Nephron (organoid): ENCODE results near the gene GALNT8.
"Not testable (repeated sequence)": the region's sequence is repeated elsewhere in the genome, so short reads cannot be mapped to it uniquely, and the experiment has no call there.

Experiments used
- H3K27ac Mint-ChIP-seq, 3 experiments: 2 replicates each; pipeline ENCODE4 v1.8.0; 2020; ENCODE audit warnings: mixed read lengths in 3 of 3, mild to moderate bottlenecking in 2 of 3, moderate library complexity in 1 of 3
- H3K27me3 Mint-ChIP-seq: 2 replicates; pipeline ENCODE4 v1.8.0; 2021; ENCODE audit warnings: low read depth, mild to moderate bottlenecking, moderate library complexity, mixed read lengths
- H3K36me3 Mint-ChIP-seq: 2 replicates; pipeline ENCODE4 v1.8.0; 2020; ENCODE audit warnings: low read depth, mixed read lengths
- H3K4me1 Mint-ChIP-seq: 2 replicates; pipeline ENCODE4 v1.8.0; 2020; ENCODE audit warnings: mixed read lengths
- H3K4me3 Mint-ChIP-seq, 3 experiments: 2 replicates each; pipeline ENCODE4 v1.8.0; 2020; ENCODE audit warnings: mild to moderate bottlenecking in 3 of 3, mixed read lengths in 3 of 3, moderate library complexity in 2 of 3
- H3K9me3 Mint-ChIP-seq: 2 replicates; pipeline ENCODE4 v1.8.0; 2020; ENCODE audit warnings: mixed read lengths
- CTCF ChIP-seq, 3 experiments: fragments of 200-600 bp; sonication (generic); IDR thresholded peaks; one replicate each; pipeline ENCODE4 v1.5.0; 2021; ENCODE audit warnings: antibody characterized with exemption in 3 of 3; ENCODE audit not compliant: unreplicated experiment in 3 of 3

Gene GALNT8

GRCh38 chr12:4717806-4718205 is 2.4 kb upstream of the GALNT8 start:
- Mint-ChIP-seq H3K27ac (no peak overlapping the region), H3K4me1 (no peaks in the 10 kb centered on the region), H3K4me3 (no peak overlapping the region), H3K36me3 (no peaks in the 10 kb centered on the region), H3K9me3 (no peaks in the 10 kb centered on the region), H3K27me3 (peaks cover 22% of the 10 kb centered on the region)
- TF ChIP-seq CTCF (IDR thresholded peaks at IDR 0.05; ENCODE audit: unreplicated experiment in 3 of 3), result no peak

GRCh38 chr12:4720637-4720995 is 416 bp downstream of the GALNT8 start:
- Mint-ChIP-seq H3K36me3 (peaks cover 5% of the 10 kb centered on the region), H3K4me3 (no peak overlapping the region), H3K27ac (no peak overlapping the region), H3K27me3 (peaks cover 22% of the 10 kb centered on the region), H3K9me3 (no peaks in the 10 kb centered on the region), H3K4me1 (no peaks in the 10 kb centered on the region)
- TF ChIP-seq CTCF (IDR thresholded peaks at IDR 0.05; ENCODE audit: unreplicated experiment in 3 of 3), result no peak

GRCh38 chr12:4721587-4721986 is 1.4 kb downstream of the GALNT8 start:
- Mint-ChIP-seq H3K27me3 (peaks cover 22% of the 10 kb centered on the region), H3K36me3 (peaks cover 12% of the 10 kb centered on the region)
- H3K9me3 Mint-ChIP-seq, H3K4me3 Mint-ChIP-seq, H3K4me1 Mint-ChIP-seq, H3K27ac Mint-ChIP-seq: not testable (repeated sequence)

- TF ChIP-seq CTCF (IDR thresholded peaks at IDR 0.05; ENCODE audit: unreplicated experiment in 3 of 3), result no peak
- Mint-ChIP-seq H3K4me1 (no peaks in the 10 kb centered on the region), H3K9me3 (no peaks in the 10 kb centered on the region), H3K4me3 (no peak overlapping the region), H3K36me3 (peaks cover 22% of the 10 kb centered on the region), H3K27me3 (peaks cover 22% of the 10 kb centered on the region), H3K27ac (no peak overlapping the region)
These were observed 3.0 kb downstream of the GALNT8 start for GRCh38 chr12:4723226-4723625.

- no peak overlapping the region for H3K4me3 Mint-ChIP-seq
- H3K27ac Mint-ChIP-seq, result no peak overlapping the region
- H3K9me3 Mint-ChIP-seq, result no peaks in the 10 kb centered on the region
- no peak for TF ChIP-seq CTCF (IDR thresholded peaks at IDR 0.05; ENCODE audit: unreplicated experiment in 3 of 3)
- no peaks in the 10 kb centered on the region for H3K4me1 Mint-ChIP-seq
- H3K27me3 Mint-ChIP-seq, result peaks cover 18% of the 10 kb centered on the region
- H3K36me3 Mint-ChIP-seq, result peaks cover 22% of the 10 kb centered on the region
These were observed 4.9 kb downstream of the GALNT8 start for GRCh38 chr12:4725057-4725456.

GRCh38 chr12:4734625-4735340 is 14.6 kb downstream of the GALNT8 start:
- Mint-ChIP-seq H3K27ac (no peak overlapping the region), H3K9me3 (no peaks in the 10 kb centered on the region), H3K36me3 (peaks cover 4% of the 10 kb centered on the region), H3K4me3 (no peak overlapping the region), H3K4me1 (no peaks in the 10 kb centered on the region), H3K27me3 (no peaks in the 10 kb centered on the region)
- TF ChIP-seq CTCF (IDR thresholded peaks at IDR 0.05; ENCODE audit: unreplicated experiment in 3 of 3), result no peak
